ENCODE measurements around the gene NES. TPM values are rescaled to one million over a fixed set of nuclear protein-coding genes. Genes with fewer than 3 reads are reported as not detected.

The NES gene
- total RNA-seq, 1 experiment from 2014 or later: 56.3 TPM

GRCh38 chr1:156655904-156656516, 21.2 kb downstream of the NES start:
- Histone ChIP-seq H3K27me3 (ENCODE audit: control insufficient read depth, insufficient read depth, low read length) (no peaks in the 10 kb centered on the region), H3K36me3 (ENCODE audit: control insufficient read depth, insufficient read depth, low read length) (no peaks in the 10 kb centered on the region; the same call in 1 of the 2 replicates), H3K27ac (ENCODE audit: low read length) (no peak overlapping the region), H3K4me1 (ENCODE audit: control insufficient read depth, insufficient read depth, low read length) (peaks cover 21% of the 10 kb centered on the region), H3K4me3 (ENCODE audit: low read depth in 2 of 2, low read length in 2 of 2) (no peak overlapping the region), H3K9me3 (ENCODE audit: control insufficient read depth, insufficient read depth, low read depth, low read length) (no peaks in the 10 kb centered on the region)
- DNase-seq (ENCODE audit: low read depth, low spot score) (no peak), ATAC-seq (no peak)
- in situ Hi-C loops (cut with HindIII; ENCODE audit: low pct_unique_long_range_greater_than_20kb, low sequenced_read_pairs) (no loop called here), intact Hi-C loops (cut with micrococcal nuclease; ENCODE audit: unreplicated experiment) (no loop called here)
- no peak for TF ChIP-seq SIN3A (IDR thresholded peaks at IDR 0.05; ENCODE audit: borderline replicate concordance, insufficient read depth, low read depth, low read length)
- TF ChIP-seq, protein P1, sequence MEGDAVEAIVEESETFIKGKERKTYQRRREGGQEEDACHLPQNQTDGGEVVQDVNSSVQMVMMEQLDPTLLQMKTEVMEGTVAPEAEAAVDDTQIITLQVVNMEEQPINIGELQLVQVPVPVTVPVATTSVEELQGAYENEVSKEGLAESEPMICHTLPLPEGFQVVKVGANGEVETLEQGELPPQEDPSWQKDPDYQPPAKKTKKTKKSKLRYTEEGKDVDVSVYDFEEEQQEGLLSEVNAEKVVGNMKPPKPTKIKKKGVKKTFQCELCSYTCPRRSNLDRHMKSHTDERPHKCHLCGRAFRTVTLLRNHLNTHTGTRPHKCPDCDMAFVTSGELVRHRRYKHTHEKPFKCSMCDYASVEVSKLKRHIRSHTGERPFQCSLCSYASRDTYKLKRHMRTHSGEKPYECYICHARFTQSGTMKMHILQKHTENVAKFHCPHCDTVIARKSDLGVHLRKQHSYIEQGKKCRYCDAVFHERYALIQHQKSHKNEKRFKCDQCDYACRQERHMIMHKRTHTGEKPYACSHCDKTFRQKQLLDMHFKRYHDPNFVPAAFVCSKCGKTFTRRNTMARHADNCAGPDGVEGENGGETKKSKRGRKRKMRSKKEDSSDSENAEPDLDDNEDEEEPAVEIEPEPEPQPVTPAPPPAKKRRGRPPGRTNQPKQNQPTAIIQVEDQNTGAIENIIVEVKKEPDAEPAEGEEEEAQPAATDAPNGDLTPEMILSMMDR (IDR thresholded peaks at IDR 0.05): no peak
- no peak for TF ChIP-seq REST (IDR thresholded peaks at IDR 0.05; ENCODE audit: insufficient read depth in 1 of 2, low read depth in 2 of 2, low read length in 1 of 2)
- no peak for TF ChIP-seq POLR2AphosphoS5 (IDR thresholded peaks at IDR 0.05; ENCODE audit: low read depth, low read length)
- no peak for TF ChIP-seq TCF7L2 (IDR thresholded peaks at IDR 0.05; ENCODE audit: low read depth, low read length)
- BruUV-seq (replicated peaks): no TSS peak
- ChIA-PET CTCF (interaction anchor here (2.3 to 5.6 kb wide), 2 partner anchors 29 to 32 kb away, joined by 11 to 41 read pairs; no protein-coding TSS in a partner anchor), POLR2A (no interaction called here)

DNA sequence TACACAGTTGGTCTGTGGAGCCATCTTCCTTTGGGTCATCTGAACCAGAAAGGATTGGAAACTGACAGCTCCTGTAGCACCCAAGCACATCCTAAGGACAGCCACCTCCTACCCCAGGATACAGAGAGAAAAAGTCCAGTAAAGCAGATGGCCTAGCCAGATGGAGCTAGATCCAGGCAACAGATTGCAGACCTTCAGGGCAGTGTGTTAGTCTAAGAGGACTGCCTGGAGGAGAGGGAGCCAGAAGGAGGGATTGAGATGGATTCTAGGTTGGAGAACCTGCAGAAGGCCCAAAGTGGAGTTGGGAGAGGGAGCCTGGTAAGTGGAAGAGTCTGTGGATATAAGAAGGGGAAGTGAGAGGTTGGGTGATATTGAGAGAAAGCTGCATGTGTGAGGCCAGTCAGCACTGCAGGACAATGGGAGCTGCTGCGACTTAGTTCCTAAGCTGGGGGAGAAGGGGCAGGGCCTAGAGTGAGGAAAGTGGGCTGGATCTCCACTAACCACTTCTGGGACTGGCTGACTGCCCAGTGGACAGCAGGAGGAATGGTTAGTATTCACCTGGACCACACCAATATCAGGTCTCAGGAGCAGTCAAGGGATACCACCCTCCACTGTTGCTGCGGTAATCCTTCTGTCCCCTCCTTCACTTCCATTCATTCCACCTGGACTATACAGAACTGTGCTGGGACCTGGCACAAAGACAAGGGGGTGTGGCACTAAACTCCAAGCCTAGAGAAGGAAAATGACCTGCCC, 21.9 kb downstream of the NES start:
- H3K4me1 ChIP-seq (ENCODE audit: control insufficient read depth, insufficient read depth, low read length): peaks cover 14% of the 10 kb centered on the region
- ATAC-seq: no peak
- no peak for TF ChIP-seq POLR2AphosphoS5 (IDR thresholded peaks at IDR 0.05; ENCODE audit: low read depth, low read length)
- no peaks in the 10 kb centered on the region; the same call in 1 of the 2 replicates for H3K36me3 ChIP-seq (ENCODE audit: control insufficient read depth, insufficient read depth, low read length)
- H3K9me3 ChIP-seq (ENCODE audit: control insufficient read depth, insufficient read depth, low read depth, low read length): no peaks in the 10 kb centered on the region
- CTCF ChIA-PET: interaction anchor here (0.7 to 5.6 kb wide), 2 partner anchors 12 to 29 kb away, joined by 4 to 41 read pairs; no protein-coding TSS in a partner anchor
- no peaks in the 10 kb centered on the region for H3K27me3 ChIP-seq (ENCODE audit: control insufficient read depth, insufficient read depth, low read length)
- BruUV-seq (replicated peaks): no TSS peak
- intact Hi-C loops (cut with micrococcal nuclease; ENCODE audit: unreplicated experiment): no loop called here
- H3K27ac ChIP-seq (ENCODE audit: low read length): no peak overlapping the region
- POLR2A ChIA-PET: no interaction called here
- no peak for DNase-seq (ENCODE audit: low read depth, low spot score)
- in situ Hi-C loops (cut with HindIII; ENCODE audit: low pct_unique_long_range_greater_than_20kb, low sequenced_read_pairs): no loop called here
- no peak overlapping the region for H3K4me3 ChIP-seq (ENCODE audit: low read depth in 2 of 2, low read length in 2 of 2)

DNA sequence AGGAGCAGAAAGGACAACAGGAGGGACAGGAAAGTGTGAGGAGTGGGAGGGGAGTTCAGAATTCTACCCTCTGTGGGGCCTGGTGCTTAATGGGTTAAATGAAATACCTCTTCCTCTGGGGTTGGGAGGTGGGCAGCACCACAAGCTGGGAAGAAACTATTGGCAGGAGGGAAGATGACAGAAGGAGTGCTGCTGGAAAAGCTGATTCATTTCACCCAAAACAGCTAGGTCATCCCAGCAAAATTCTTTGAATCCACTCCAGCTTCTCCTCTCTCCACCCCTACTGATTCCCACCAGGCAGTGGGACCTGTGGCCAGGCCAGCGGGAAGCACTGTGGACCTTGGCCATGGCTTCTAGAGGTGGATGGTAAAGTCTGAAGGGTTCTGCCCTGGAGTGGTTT, 22.5 kb downstream of the NES start:
- no peak overlapping the region for H3K27ac ChIP-seq (ENCODE audit: low read length)
- TF ChIP-seq SIN3A (IDR thresholded peaks at IDR 0.05; ENCODE audit: borderline replicate concordance, insufficient read depth, low read depth, low read length) (no peak), POLR2AphosphoS5 (IDR thresholded peaks at IDR 0.05; ENCODE audit: low read depth, low read length) (no peak), REST (IDR thresholded peaks at IDR 0.05; ENCODE audit: insufficient read depth in 1 of 2, low read depth in 2 of 2, low read length in 1 of 2) (no peak), TCF7L2 (IDR thresholded peaks at IDR 0.05; ENCODE audit: low read depth, low read length) (no peak)
- TF ChIP-seq, protein P1 (IDR thresholded peaks at IDR 0.05): no peak
- in situ Hi-C loops (cut with HindIII; ENCODE audit: low pct_unique_long_range_greater_than_20kb, low sequenced_read_pairs): no loop called here
- DNase-seq (ENCODE audit: low read depth, low spot score) (no peak), ATAC-seq (no peak)
- ChIA-PET POLR2A (no interaction called here), CTCF (interaction anchor here (0.7 to 5.6 kb wide), 2 partner anchors 11 to 28 kb away, joined by 4 to 41 read pairs; no protein-coding TSS in a partner anchor)
- no TSS peak for BruUV-seq (replicated peaks)
- no peaks in the 10 kb centered on the region for H3K9me3 ChIP-seq (ENCODE audit: control insufficient read depth, insufficient read depth, low read depth, low read length)
- no peaks in the 10 kb centered on the region for H3K27me3 ChIP-seq (ENCODE audit: control insufficient read depth, insufficient read depth, low read length)
- H3K4me1 ChIP-seq (ENCODE audit: control insufficient read depth, insufficient read depth, low read length): peaks cover 12% of the 10 kb centered on the region
- intact Hi-C loops (cut with micrococcal nuclease; ENCODE audit: unreplicated experiment): no loop called here
- no peak overlapping the region for H3K4me3 ChIP-seq (ENCODE audit: low read depth in 2 of 2, low read length in 2 of 2)
- H3K36me3 ChIP-seq (ENCODE audit: control insufficient read depth, insufficient read depth, low read length): no peaks in the 10 kb centered on the region
